ENCODE results near the gene ADAMTSL5.

Gene ADAMTSL5

GRCh38 chr19:1491114-1491848 is 21.5 kb downstream of the ADAMTSL5 start, which contains the start of gene REEP6:
Gene REEP6, plus strand, starts transcription at chr19:1491181. Its CDS starts 89 bp downstream, at chr19:1491270.
- H3K4me3 ChIP-seq (ENCODE audit: low read depth, low read length, poor library complexity, severe bottlenecking): peak within 1 kb of the TSS; percentile 66
- no peaks in the 10 kb centered on the region for H3K36me3 ChIP-seq (ENCODE audit: insufficient read depth, low read length)
- H4K20me1 ChIP-seq (ENCODE audit: insufficient read depth, low read length): no peaks in the 10 kb centered on the region
- peak within 1 kb of the TSS; percentile 80 for H3K4me2 ChIP-seq (ENCODE audit: low read length)
- no peak within 1 kb of the TSS for H3K27ac ChIP-seq (ENCODE audit: low read depth, low read length, poor library complexity, severe bottlenecking)
- peaks cover 13% of the 10 kb centered on the region for H3K4me1 ChIP-seq (ENCODE audit: insufficient read depth, low read length, severe bottlenecking)
- no peaks in the 10 kb centered on the region; the same call in 1 of the 2 replicates for H3K27me3 ChIP-seq (ENCODE audit: insufficient read depth, low read length)
- H3K9me2 ChIP-seq (ENCODE audit: low read depth, low read length): no peaks in the 10 kb centered on the region
- H2AFZ ChIP-seq (ENCODE audit: low read length): no peak within 1 kb of the TSS
- no peak for TF ChIP-seq EZH2 (IDR thresholded peaks at IDR 0.05; ENCODE audit: borderline replicate concordance, low read length)
- TF ChIP-seq, protein P1, sequence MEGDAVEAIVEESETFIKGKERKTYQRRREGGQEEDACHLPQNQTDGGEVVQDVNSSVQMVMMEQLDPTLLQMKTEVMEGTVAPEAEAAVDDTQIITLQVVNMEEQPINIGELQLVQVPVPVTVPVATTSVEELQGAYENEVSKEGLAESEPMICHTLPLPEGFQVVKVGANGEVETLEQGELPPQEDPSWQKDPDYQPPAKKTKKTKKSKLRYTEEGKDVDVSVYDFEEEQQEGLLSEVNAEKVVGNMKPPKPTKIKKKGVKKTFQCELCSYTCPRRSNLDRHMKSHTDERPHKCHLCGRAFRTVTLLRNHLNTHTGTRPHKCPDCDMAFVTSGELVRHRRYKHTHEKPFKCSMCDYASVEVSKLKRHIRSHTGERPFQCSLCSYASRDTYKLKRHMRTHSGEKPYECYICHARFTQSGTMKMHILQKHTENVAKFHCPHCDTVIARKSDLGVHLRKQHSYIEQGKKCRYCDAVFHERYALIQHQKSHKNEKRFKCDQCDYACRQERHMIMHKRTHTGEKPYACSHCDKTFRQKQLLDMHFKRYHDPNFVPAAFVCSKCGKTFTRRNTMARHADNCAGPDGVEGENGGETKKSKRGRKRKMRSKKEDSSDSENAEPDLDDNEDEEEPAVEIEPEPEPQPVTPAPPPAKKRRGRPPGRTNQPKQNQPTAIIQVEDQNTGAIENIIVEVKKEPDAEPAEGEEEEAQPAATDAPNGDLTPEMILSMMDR (IDR thresholded peaks at IDR 0.05; ENCODE audit: low read length): no peak
- H3F3A ChIP-seq (ENCODE audit: insufficient read depth, low read length): no peaks in the 10 kb centered on the region
- no peaks in the 10 kb centered on the region for H3K79me2 ChIP-seq (ENCODE audit: insufficient read depth, low read length)
- H3K9ac ChIP-seq (ENCODE audit: low read length): peak within 1 kb of the TSS; percentile 67
- no peaks in the 10 kb centered on the region for H3K9me3 ChIP-seq (ENCODE audit: low read length)

GRCh38 chr19:1490311-1491113 is 22.3 kb downstream of the ADAMTSL5 start, which contains the start of gene PCSK4:
Gene PCSK4, minus strand, starts transcription at chr19:1490350. Its CDS starts 4 bp downstream, at chr19:1490346.
- H3K4me1 ChIP-seq (ENCODE audit: insufficient read depth, low read length, severe bottlenecking): peaks cover 13% of the 10 kb centered on the region
- H3K79me2 ChIP-seq (ENCODE audit: insufficient read depth, low read length): no peaks in the 10 kb centered on the region
- H3K4me2 ChIP-seq (ENCODE audit: low read length): peak within 1 kb of the TSS; percentile 80
- H3K27ac ChIP-seq (ENCODE audit: low read depth, low read length, poor library complexity, severe bottlenecking): no peak within 1 kb of the TSS
- H3F3A ChIP-seq (ENCODE audit: insufficient read depth, low read length): no peaks in the 10 kb centered on the region
- TF ChIP-seq, protein P1 (IDR thresholded peaks at IDR 0.05; ENCODE audit: low read length): no peak
- TF ChIP-seq EZH2 (IDR thresholded peaks at IDR 0.05; ENCODE audit: borderline replicate concordance, low read length): no peak
- H2AFZ ChIP-seq (ENCODE audit: low read length): no peak within 1 kb of the TSS
- H3K36me3 ChIP-seq (ENCODE audit: insufficient read depth, low read length): no peaks in the 10 kb centered on the region
- no peaks in the 10 kb centered on the region for H3K9me3 ChIP-seq (ENCODE audit: low read length)
- H3K4me3 ChIP-seq (ENCODE audit: low read depth, low read length, poor library complexity, severe bottlenecking): peak within 1 kb of the TSS; percentile 66
- no peaks in the 10 kb centered on the region for H4K20me1 ChIP-seq (ENCODE audit: insufficient read depth, low read length)
- peak within 1 kb of the TSS; percentile 67 for H3K9ac ChIP-seq (ENCODE audit: low read length)
- no peaks in the 10 kb centered on the region for H3K9me2 ChIP-seq (ENCODE audit: low read depth, low read length)
- H3K27me3 ChIP-seq (ENCODE audit: insufficient read depth, low read length): no peaks in the 10 kb centered on the region; the same call in 1 of the 2 replicates

- H4K20me1 ChIP-seq (ENCODE audit: insufficient read depth, low read length): no peaks in the 10 kb centered on the region
- H3K4me1 ChIP-seq (ENCODE audit: insufficient read depth, low read length, severe bottlenecking): peaks cover 13% of the 10 kb centered on the region
- H3K9ac ChIP-seq (ENCODE audit: low read length): peak overlapping the region; percentile 67
- TF ChIP-seq EZH2 (IDR thresholded peaks at IDR 0.05; ENCODE audit: borderline replicate concordance, low read length): no peak
- TF ChIP-seq, protein P1 (IDR thresholded peaks at IDR 0.05; ENCODE audit: low read length): no peak
- no peak overlapping the region for H3K27ac ChIP-seq (ENCODE audit: low read depth, low read length, poor library complexity, severe bottlenecking)
- no peaks in the 10 kb centered on the region for H3K36me3 ChIP-seq (ENCODE audit: insufficient read depth, low read length)
- H3K4me3 ChIP-seq (ENCODE audit: low read depth, low read length, poor library complexity, severe bottlenecking): peak overlapping the region; percentile 66
- no peaks in the 10 kb centered on the region for H3F3A ChIP-seq (ENCODE audit: insufficient read depth, low read length)
- H2AFZ ChIP-seq (ENCODE audit: low read length): no peak overlapping the region
- no peaks in the 10 kb centered on the region for H3K9me2 ChIP-seq (ENCODE audit: low read depth, low read length)
- H3K9me3 ChIP-seq (ENCODE audit: low read length): no peaks in the 10 kb centered on the region
- no peaks in the 10 kb centered on the region; the same call in 1 of the 2 replicates for H3K27me3 ChIP-seq (ENCODE audit: insufficient read depth, low read length)
- H3K79me2 ChIP-seq (ENCODE audit: insufficient read depth, low read length): no peaks in the 10 kb centered on the region
- H3K4me2 ChIP-seq (ENCODE audit: low read length): peak overlapping the region; percentile 80
Observed at GRCh38 chr19:1489463-1490310, 23.1 kb downstream of the ADAMTSL5 start.

All from OCI-LY1 (cell line).